ENCODE data around the gene TRMO. TPM values are rescaled to one million over a fixed set of nuclear protein-coding genes. Genes with fewer than 3 reads are reported as not detected.
"Not testable (repeated sequence)": the region's sequence is repeated elsewhere in the genome, so short reads cannot be mapped to it uniquely, and the experiment has no call there.

The TRMO gene
- total and polyA plus RNA-seq, 2 of the 13 experiments (the other 11 are each of a cell fraction or from before 2014, with no cell fraction given): 8.7 to 18.6 TPM

DNA sequence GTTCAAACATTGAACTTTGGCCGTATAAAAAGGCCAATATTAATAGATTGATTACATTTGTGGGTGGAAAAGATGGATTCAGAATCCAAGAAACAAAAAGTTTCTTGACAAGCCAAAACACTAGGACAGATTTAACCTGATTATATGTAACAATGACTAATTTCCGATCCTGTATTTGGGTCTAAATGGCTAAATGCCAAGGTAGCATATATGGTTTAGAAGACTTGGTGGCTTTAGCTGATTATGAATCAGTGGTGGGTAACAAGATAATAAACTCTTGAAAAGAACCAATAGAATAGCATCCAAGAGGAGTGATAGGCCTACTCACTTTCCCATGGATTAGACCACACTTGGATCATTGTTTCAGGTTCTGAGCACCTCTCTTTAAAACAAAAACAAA, 39.1 kb upstream of the TRMO start:
- ATAC-seq: no peak
- H3K4me2 ChIP-seq (ENCODE audit: low read depth, low read length): no peak overlapping the region
- ChIA-PET CTCF (ENCODE audit: low intra/inter-chr PET ratio, low total read pairs) (no interaction called here), POLR2A (no interaction called here)
- no peak for DNase-seq (ENCODE audit: low spot score)
- intact Hi-C loops (cut with micrococcal nuclease; ENCODE audit: unreplicated experiment): no loop called here
- H3K4me3 ChIP-seq (replicated peaks in 1 of 3; ENCODE audit: insufficient read depth in 1 of 3, low read depth in 2 of 3, low read length in 3 of 3): no peak overlapping the region
- BruUV-seq (replicated peaks): no TSS peak
- no peaks in the 10 kb centered on the region for H3K9me3 ChIP-seq (ENCODE audit: low read length)
- H3K4me1 ChIP-seq (ENCODE audit: insufficient read depth, low read length): no peaks in the 10 kb centered on the region
- WGBS (ENCODE audit: low lambda C conversion rate): 50% methylated on average over 2 of the region's 2 CpGs
- no peaks in the 10 kb centered on the region for H4K20me1 ChIP-seq (ENCODE audit: insufficient read depth, low read length)
- no peak overlapping the region for H2AFZ ChIP-seq (ENCODE audit: low read length)
- peaks cover 0 to 26% of the 10 kb centered on the region in 2 experiments; a peak in 2 of 5 replicates for H3K27me3 ChIP-seq (ENCODE audit: control insufficient read depth in 1 of 2, insufficient read depth in 2 of 2, low read length in 2 of 2)
- H3K36me3 ChIP-seq (replicated peaks in 1 of 2; ENCODE audit: control insufficient read depth in 1 of 2, insufficient read depth in 2 of 2, low read length in 2 of 2): no peaks in the 10 kb centered on the region
- H3K27ac ChIP-seq (ENCODE audit: extremely low read length, insufficient read depth, low read length): no peak overlapping the region
- TF ChIP-seq, protein P1, sequence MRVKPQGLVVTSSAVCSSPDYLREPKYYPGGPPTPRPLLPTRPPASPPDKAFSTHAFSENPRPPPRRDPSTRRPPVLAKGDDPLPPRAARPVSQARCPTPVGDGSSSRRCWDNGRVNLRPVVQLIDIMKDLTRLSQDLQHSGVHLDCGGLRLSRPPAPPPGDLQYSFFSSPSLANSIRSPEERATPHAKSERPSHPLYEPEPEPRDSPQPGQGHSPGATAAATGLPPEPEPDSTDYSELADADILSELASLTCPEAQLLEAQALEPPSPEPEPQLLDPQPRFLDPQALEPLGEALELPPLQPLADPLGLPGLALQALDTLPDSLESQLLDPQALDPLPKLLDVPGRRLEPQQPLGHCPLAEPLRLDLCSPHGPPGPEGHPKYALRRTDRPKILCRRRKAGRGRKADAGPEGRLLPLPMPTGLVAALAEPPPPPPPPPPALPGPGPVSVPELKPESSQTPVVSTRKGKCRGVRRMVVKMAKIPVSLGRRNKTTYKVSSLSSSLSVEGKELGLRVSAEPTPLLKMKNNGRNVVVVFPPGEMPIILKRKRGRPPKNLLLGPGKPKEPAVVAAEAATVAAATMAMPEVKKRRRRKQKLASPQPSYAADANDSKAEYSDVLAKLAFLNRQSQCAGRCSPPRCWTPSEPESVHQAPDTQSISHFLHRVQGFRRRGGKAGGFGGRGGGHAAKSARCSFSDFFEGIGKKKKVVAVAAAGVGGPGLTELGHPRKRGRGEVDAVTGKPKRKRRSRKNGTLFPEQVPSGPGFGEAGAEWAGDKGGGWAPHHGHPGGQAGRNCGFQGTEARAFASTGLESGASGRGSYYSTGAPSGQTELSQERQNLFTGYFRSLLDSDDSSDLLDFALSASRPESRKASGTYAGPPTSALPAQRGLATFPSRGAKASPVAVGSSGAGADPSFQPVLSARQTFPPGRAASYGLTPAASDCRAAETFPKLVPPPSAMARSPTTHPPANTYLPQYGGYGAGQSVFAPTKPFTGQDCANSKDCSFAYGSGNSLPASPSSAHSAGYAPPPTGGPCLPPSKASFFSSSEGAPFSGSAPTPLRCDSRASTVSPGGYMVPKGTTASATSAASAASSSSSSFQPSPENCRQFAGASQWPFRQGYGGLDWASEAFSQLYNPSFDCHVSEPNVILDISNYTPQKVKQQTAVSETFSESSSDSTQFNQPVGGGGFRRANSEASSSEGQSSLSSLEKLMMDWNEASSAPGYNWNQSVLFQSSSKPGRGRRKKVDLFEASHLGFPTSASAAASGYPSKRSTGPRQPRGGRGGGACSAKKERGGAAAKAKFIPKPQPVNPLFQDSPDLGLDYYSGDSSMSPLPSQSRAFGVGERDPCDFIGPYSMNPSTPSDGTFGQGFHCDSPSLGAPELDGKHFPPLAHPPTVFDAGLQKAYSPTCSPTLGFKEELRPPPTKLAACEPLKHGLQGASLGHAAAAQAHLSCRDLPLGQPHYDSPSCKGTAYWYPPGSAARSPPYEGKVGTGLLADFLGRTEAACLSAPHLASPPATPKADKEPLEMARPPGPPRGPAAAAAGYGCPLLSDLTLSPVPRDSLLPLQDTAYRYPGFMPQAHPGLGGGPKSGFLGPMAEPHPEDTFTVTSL (CRISPR knock-in tag; IDR thresholded peaks at IDR 0.05; ENCODE audit: borderline replicate concordance): no peak
- TF ChIP-seq MTA3 (CRISPR knock-in tag; IDR thresholded peaks at IDR 0.05): no peak
- TF ChIP-seq PLRG1 (conservative IDR thresholded peaks at IDR 0.05): no peak
- TF ChIP-seq SP2 (CRISPR knock-in tag; IDR thresholded peaks at IDR 0.05): no peak
- TF ChIP-seq, protein P2, sequence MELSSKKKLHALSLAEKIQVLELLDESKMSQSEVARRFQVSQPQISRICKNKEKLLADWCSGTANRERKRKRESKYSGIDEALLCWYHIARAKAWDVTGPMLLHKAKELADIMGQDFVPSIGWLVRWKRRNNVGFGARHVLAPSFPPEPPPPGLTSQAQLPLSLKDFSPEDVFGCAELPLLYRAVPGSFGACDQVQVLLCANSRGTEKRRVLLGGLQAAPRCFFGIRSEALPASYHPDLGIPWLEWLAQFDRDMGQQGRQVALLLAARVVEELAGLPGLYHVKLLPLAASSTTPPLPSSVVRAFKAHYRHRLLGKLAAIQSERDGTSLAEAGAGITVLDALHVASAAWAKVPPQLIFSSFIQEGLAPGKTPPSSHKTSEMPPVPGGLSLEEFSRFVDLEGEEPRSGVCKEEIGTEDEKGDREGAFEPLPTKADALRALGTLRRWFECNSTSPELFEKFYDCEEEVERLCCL (CRISPR knock-in tag; IDR thresholded peaks at IDR 0.05; ENCODE audit: borderline replicate concordance): no peak
- TF ChIP-seq ARID2 (CRISPR knock-in tag; IDR thresholded peaks at IDR 0.05; ENCODE audit: borderline replicate concordance): no peak
- no peak for TF ChIP-seq PCBP1 (IDR thresholded peaks at IDR 0.05; ENCODE audit: borderline replicate concordance, low read depth, low read length)
- no peak for TF ChIP-seq GABPA (IDR thresholded peaks at IDR 0.05; ENCODE audit: low read depth, low read length)
- TF ChIP-seq GABPA (CRISPR knock-in tag; IDR thresholded peaks at IDR 0.05; ENCODE audit: low read depth): no peak
- no peak overlapping the region for H3K9ac ChIP-seq (ENCODE audit: insufficient read depth, low read depth, low read length)
- no peak for FAIRE-seq
- in situ Hi-C loops (cut with HindIII; ENCODE audit: extremely low pct_ligation_motif_present, low pct_unique_long_range_greater_than_20kb): no loop called here
- no peaks in the 10 kb centered on the region for H3K79me2 ChIP-seq (ENCODE audit: insufficient read depth, low read length)

DNA sequence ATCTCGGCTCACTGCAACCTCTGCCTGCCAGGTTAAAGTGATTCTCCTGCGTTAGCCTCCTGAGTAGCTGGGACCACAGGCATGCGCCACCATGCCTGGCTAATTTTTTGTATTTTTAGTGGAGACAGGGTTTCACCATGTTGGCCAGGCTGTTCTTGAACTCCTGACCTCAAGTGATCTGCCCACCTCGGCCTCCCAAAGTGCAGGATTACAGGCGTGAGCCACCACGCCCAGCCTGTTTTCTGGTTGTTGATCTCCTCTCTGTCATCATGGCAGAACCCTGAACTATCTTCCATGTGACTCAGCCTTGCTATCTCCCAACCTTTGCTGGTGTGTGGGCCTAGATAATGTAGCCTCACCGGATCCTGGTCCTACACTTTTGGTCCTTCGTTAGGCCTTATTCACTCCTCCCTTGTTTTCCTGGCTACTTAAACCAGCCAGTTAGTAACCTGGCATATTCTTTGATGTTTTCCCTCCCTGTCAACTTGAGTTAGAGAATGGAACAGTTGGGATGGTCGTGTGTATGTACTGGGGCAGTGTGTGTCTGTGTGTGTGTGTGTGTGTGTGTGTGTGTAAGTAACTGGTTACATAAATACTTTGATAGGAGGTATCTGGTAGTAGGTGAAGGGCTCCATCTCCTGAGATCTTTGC, 38.5 kb upstream of the TRMO start:
- H3K27me3 ChIP-seq (ENCODE audit: control insufficient read depth in 1 of 2, insufficient read depth in 2 of 2, low read length in 2 of 2): peaks cover 0 to 26% of the 10 kb centered on the region in 2 experiments; a peak in 2 of 5 replicates
- DNase-seq (ENCODE audit: low spot score); H3K4me3 ChIP-seq (replicated peaks in 1 of 3; ENCODE audit: insufficient read depth in 1 of 3, low read depth in 2 of 3, low read length in 3 of 3); H3K4me2 ChIP-seq (ENCODE audit: low read depth, low read length); H3K27ac ChIP-seq (ENCODE audit: extremely low read length, insufficient read depth, low read length); intact Hi-C loops (cut with micrococcal nuclease; ENCODE audit: unreplicated experiment); POLR2A ChIA-PET; ATAC-seq; FAIRE-seq; H2AFZ ChIP-seq (ENCODE audit: low read length); BruUV-seq (replicated peaks); in situ Hi-C loops (cut with HindIII; ENCODE audit: extremely low pct_ligation_motif_present, low pct_unique_long_range_greater_than_20kb); H3K36me3 ChIP-seq (replicated peaks in 1 of 2; ENCODE audit: control insufficient read depth in 1 of 2, insufficient read depth in 2 of 2, low read length in 2 of 2); H3K9me3 ChIP-seq (ENCODE audit: low read length); H3K9ac ChIP-seq (ENCODE audit: insufficient read depth, low read depth, low read length); CTCF ChIA-PET (ENCODE audit: low intra/inter-chr PET ratio, low total read pairs); H3K4me1 ChIP-seq (ENCODE audit: insufficient read depth, low read length); H4K20me1 ChIP-seq (ENCODE audit: insufficient read depth, low read length); H3K79me2 ChIP-seq (ENCODE audit: insufficient read depth, low read length): not testable (repeated sequence)
- WGBS (ENCODE audit: low lambda C conversion rate): 37% methylated on average over 9 of the region's 9 CpGs
